Measurements from ENCODE around the gene AFF1.
A peak's percentile ranks its signal among the peaks of the same experiment; 100 is the strongest.

The AFF1 gene

GRCh38 chr4:86921608-86922252 lies 13.1 kb upstream of the AFF1 start:
- DNase-seq (ENCODE audit: low spot score) = no peak

GRCh38 chr4:86924811-86925210 lies 10.0 kb upstream of the AFF1 start:
- DNase-seq (ENCODE audit: low spot score) = no peak

- DNase-seq (ENCODE audit: low spot score) = no peak
Measured at GRCh38 chr4:86926435-86927086, 8.2 kb upstream of the AFF1 start.

- DNase-seq (ENCODE audit: low spot score) = no peak
Measured at GRCh38 chr4:86927843-86928395, 6.9 kb upstream of the AFF1 start.

GRCh38 chr4:86928400-86929255 lies 6.2 kb upstream of the AFF1 start:
- DNase-seq (ENCODE audit: low spot score) = no peak

GRCh38 chr4:86934147-86934770 lies 552 bp upstream of the AFF1 start:
- DNase-seq (ENCODE audit: low spot score) = no peak

GRCh38 chr4:86935566-86935852 lies 698 bp downstream of the AFF1 start:
- no peak for DNase-seq (ENCODE audit: low spot score)

- DNase-seq (ENCODE audit: low spot score) = peak; percentile 81
Measured at GRCh38 chr4:86935853-86936733, 1.3 kb downstream of the AFF1 start.

- no peak for DNase-seq (ENCODE audit: low spot score)
Measured at GRCh38 chr4:86938771-86939520, 4.1 kb downstream of the AFF1 start.

- DNase-seq (ENCODE audit: low spot score) = no peak
Measured at GRCh38 chr4:86939729-86940575, 5.1 kb downstream of the AFF1 start.

GRCh38 chr4:86940920-86941460 lies 6.2 kb downstream of the AFF1 start:
- DNase-seq (ENCODE audit: low spot score) = no peak

GRCh38 chr4:86942185-86942666 lies 7.4 kb downstream of the AFF1 start:
- peak; percentile 78 for DNase-seq (ENCODE audit: low spot score)

GRCh38 chr4:86944964-86945781 lies 10.4 kb downstream of the AFF1 start:
- no peak for DNase-seq (ENCODE audit: low spot score)

- DNase-seq (ENCODE audit: low spot score) = no peak
Measured at GRCh38 chr4:86946868-86947500, 12.2 kb downstream of the AFF1 start.

- DNase-seq (ENCODE audit: low spot score) = no peak
Measured at GRCh38 chr4:86947501-86948120, 12.8 kb downstream of the AFF1 start.

- DNase-seq (ENCODE audit: low spot score) = no peak
Measured at GRCh38 chr4:86948276-86948675, 13.5 kb downstream of the AFF1 start.

- no peak for DNase-seq (ENCODE audit: low spot score)
Measured at GRCh38 chr4:86950831-86951525, 16.2 kb downstream of the AFF1 start.
